NCI-H2171 (cell line): ENCODE results near the gene LMAN2.
"Not testable (repeated sequence)": the region's sequence is repeated elsewhere in the genome, so short reads cannot be mapped to it uniquely, and the experiment has no call there.

Experiments used
- DNase-seq: peaks from one replicate; lab custom pipeline; 2025; lab: John Stamatoyannopoulos, UW

The LMAN2 gene

GRCh38 chr5:177306674-177307543, 44.6 kb downstream of the LMAN2 start:
- DNase-seq: no peak

DNA sequence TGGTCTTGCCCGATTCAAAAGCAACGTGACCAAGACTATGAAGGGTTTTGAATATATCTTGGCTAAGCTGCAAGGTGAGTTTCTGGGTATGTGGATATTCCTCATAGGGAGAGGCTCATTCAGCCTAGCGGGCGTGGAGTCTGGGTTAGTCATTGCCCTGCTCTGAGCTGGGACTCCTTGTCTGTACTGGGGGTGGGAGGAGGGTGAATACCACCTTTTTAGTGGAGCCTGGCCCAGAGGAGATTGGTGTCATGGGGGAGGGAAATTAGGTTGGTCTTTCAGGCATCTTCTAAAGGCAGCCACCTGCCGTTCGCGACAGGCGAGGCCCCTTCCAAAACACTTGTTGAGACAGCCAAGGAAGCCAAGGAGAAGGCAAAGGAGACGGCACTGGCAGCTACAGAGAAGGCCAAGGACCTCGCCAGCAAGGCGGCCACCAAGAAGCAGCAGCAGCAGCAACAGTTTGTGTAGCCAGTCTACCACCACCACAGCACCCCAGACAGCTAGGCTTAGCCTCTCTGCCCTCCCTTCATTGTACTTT, 45.3 kb downstream of the LMAN2 start:
- DNase-seq: not testable (repeated sequence)

- no peak for DNase-seq
Observed at GRCh38 chr5:177304392-177305119, 46.9 kb downstream of the LMAN2 start.

DNA sequence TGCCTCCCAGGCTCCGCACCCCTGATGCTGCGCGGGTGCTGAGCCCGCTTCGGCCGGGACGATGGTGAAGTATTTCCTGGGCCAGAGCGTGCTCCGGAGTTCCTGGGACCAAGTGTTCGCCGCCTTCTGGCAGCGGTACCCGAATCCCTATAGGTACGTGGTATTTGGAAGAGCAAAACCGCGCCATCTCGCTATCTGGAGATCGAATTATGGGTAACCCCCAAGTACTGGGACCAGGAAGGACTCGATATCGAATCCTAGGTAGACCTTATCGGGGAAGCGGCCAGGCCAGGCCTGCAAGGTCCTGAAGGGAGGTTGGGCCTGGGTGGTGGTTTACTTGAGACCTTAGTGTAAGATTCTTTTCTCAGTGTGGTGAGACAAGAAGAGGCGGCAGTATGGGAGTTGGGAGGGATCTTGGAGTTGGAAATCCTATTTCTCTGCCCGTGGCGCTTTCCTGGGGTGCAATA, 47.5 kb downstream of the LMAN2 start:
- no peak for DNase-seq

- DNase-seq: peak; percentile 75
Observed at GRCh38 chr5:177303121-177303924, 48.1 kb downstream of the LMAN2 start, which contains the start of the genes PRELID1 and RAB24. Gene PRELID1 (plus strand): TSS chr5:177303799. CDS start chr5:177303986, 187 bp downstream. Gene RAB24 (minus strand): TSS chr5:177303719. CDS start chr5:177303288, 431 bp downstream.

GRCh38 chr5:177302354-177303110, 48.9 kb downstream of the LMAN2 start:
- no peak for DNase-seq

- DNase-seq: no peak
Observed at GRCh38 chr5:177301503-177302165, 49.8 kb downstream of the LMAN2 start.

- DNase-seq: no peak
Observed at GRCh38 chr5:177300951-177301350, 50.5 kb downstream of the LMAN2 start.

DNA sequence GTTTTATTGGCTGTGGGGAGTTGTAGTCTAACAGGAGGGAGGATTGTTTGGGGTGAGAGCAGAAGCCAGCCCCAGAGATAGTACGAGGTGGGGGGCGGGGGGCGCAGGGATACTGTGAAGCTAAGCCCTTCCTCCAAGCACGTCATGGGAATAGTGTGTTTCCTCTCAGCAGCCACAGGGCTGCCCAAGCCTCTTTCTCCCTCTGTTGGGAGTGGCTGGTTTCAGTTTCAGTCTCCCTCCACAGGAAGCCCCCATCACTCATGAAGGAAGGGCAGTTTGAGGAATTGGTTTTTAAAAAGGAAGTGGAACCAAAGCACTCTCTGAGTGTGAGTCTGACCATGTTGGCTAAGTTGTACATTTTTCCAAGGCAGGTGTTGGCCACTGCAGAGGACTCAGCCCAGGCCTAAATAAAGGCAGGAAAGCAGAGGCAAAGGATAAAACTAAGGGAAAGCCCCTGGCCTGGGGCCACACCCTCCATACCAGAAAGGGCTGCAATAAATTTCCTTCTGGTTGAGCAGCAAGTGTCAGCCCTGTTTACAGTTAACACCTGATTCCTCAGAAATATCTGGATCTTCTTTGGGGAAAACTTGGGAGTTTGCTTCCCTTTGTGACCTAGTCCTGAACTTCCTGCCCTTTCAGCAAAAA, 51.1 kb downstream of the LMAN2 start:
- DNase-seq: no peak

- no peak for DNase-seq
Observed at GRCh38 chr5:177299697-177300096, 51.8 kb downstream of the LMAN2 start.

GRCh38 chr5:177297922-177298321, 53.5 kb downstream of the LMAN2 start:
- no peak for DNase-seq

DNA sequence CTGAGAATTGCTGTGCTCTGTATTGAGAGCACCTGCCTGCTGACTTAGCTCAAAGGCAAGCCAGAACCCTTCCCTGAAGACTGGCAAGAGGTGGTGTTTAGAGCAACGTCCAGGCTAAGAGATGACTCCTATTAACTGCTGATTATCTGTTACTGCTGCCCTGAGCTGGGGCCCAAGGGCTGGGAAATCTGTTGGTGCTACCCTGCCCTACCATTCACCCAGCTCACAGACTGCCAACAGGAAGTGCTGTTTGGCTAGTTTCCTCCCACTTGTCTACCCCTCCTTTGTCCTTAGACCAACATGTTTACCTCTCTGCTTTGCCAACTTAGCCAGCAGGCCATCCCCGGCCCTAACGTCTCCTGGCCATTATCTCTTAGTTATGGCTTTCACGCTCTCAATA, 54.9 kb downstream of the LMAN2 start:
- DNase-seq: no peak

DNA sequence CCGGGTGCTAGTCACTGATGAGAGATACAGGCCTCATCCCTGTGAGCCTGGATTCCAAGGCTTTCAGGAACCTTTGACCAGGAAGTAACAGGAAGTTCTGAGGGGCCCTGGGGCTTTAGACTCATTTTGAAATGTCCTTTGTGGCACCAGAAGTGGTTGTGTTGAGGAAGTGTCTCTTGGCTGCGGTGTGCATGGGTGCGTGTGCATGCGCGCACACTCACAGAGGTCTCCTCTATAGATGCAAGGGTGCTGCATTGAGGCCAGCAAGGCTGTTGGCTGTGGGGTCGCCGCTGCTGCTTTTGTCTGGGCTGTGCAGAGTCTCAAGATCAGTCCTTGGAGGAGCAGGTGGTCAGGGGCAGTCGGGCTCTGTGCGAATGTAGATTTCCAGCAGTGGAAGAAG, 55.5 kb downstream of the LMAN2 start:
- DNase-seq: no peak

DNA sequence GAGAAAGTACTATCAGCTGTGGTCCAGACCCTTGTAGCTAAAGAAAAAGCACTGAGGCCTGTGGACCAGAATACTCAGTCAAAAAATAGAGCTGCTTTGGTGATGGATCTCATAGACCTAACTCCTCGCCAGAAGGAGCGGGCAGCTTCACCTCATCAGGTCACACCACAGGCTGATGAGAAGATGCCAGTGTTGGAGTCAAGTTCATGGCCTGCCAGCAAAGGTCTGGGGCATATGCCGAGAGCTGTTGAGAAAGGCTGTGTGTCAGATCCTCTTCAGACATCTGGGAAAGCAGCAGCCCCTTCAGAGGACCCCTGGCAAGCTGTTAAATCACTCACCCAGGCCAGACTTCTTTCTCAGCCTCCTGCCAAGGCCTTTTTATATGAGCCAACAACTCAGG, 56.8 kb downstream of the LMAN2 start:
- no peak for DNase-seq

- no peak for DNase-seq
Observed at GRCh38 chr5:177293819-177294581, 57.5 kb downstream of the LMAN2 start.

DNA sequence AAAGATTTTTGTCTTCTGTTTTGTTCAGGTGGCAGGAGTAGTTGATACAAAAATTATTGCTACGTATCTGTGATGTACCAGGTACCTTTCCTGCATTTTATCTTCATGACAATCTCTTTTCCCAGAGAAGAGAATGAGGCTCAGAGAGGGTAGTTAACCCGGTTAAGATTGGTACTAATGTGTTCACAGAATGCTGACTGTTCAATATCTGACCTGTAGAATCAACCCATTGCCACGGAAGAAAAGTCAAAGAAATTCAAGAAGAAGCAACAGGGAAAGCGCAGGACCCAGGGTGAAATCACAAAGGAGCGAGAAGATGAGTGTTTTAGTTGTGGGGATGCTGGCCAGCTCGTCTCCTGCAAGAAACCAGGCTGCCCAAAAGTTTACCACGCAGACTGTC, 59.7 kb downstream of the LMAN2 start:
- no peak for DNase-seq

DNA sequence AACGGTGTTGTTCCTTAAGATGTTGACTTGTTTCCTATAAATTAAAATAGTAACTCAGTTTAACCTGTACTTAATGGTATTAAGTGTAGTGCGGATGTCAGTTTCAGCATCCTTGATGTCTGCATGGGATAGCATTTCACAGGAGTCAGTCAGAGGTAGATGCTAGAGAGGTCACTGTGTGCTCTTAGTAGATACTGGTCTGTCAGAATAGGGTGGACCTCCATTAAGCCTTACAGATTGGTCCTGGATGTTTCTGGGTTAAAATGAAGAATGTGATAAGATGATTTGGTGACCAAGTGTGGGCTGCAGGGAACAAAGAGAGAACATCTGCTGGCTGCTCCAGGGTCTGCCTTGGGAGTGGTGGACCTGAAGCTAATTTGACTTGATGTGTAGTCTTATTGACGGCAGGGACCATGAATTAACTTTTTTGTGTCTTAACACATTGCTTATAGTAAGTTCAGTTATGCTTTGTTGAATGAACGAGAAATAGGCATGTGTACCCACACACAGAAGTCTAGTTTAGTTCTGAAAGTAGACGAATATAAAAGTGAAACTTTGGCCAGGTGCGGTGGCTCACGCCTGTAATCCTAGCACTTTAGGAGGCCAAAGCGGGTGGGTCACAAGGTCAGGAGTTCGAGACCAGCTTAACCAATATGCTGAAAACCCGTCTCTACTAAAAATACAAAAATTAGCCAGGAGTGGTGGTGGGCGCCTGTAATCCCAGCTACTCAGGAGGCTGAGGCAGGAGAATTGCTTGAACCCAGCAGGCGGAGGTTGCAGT, 60.5 kb downstream of the LMAN2 start:
- DNase-seq: no peak

- DNase-seq: no peak
Observed at GRCh38 chr5:177288191-177288590, 63.3 kb downstream of the LMAN2 start.
